ENCODE data around the gene OR4D1. TPM values are rescaled to one million over a fixed set of nuclear protein-coding genes. Genes with fewer than 3 reads are reported as not detected.

Gene OR4D1
- polyA plus RNA-seq, 1 donor: 0.05 TPM

GRCh38 chr17:58195518-58196123, 47.4 kb downstream of the OR4D1 start:
- no peak for DNase-seq

- no peak for DNase-seq
Observed at GRCh38 chr17:58196610-58197009, 48.4 kb downstream of the OR4D1 start.

GRCh38 chr17:58200024-58200633, 51.9 kb downstream of the OR4D1 start:
- DNase-seq: no peak

DNA sequence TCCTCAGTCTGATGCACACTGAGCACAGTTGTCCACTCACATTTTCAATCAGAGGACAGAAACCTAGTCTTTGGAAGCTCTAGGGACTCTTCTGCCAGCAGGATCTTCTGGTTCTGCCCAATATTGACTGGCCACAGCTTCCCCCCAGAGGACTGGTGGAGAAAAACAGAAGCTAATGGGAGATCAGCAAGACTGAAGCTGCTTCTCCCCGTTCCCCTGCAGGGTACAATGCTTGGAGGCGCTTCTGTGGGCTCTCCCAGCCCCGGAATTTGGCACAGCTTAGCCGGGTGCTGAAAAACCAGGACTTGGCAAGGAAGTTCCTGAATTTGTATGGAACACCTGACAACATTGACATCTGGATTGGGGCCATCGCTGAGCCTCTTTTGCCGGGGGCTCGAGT, 54.7 kb downstream of the OR4D1 start:
- DNase-seq: no peak

DNA sequence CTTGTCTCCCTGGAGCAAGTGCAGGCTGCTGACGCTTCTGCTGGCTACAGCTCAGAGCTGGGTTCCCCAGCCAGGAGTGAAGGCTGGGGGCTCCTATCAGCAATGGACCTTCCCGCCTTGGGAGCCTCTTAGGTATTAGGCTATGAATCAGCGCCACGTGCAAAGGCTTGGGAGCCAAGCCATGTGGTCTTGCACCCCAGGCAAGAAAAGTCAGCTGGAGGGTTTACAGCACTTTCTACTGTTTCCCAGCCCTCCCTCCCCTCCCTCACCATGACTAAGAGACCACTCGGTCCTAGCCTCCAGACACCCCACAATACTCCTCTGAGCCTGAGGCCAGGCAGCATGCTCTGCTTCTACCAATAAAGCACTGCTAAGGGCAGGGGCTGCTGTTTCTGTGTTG, 56.6 kb downstream of the OR4D1 start:
- DNase-seq: no peak

GRCh38 chr17:58205936-58206335, 57.8 kb downstream of the OR4D1 start:
- DNase-seq: no peak

DNA sequence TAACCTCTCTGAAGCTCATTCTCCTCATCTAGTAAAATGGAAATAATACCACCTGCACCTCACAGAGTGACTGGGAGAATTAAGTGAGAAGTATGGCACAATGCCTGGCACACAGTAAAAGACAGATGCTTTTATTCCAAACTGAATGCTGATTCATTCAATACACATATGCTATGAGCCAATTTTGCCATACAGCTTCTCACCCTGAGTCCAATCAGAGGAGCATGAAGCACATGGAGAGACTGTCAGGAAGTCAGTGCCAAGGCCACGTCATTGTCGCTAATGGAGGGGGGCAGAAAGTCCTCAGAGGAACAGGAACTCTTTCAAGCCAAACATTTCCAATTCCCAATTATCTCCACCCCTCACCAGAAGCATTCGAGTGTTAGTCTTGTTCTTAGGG, 59.3 kb downstream of the OR4D1 start:
- no peak for DNase-seq

- no peak for DNase-seq
Observed at GRCh38 chr17:58208344-58208743, 60.2 kb downstream of the OR4D1 start.

Other genes starting within 250 kb of the OR4D1 start
- 54.0 TPM for gene CUEDC1, start 193.0 kb upstream of the OR4D1 start, polyA plus RNA-seq (ENCODE audit: insufficient read length)
- 49.1 TPM for gene VEZF1, start 160.1 kb upstream of the OR4D1 start, polyA plus RNA-seq (ENCODE audit: insufficient read length)
- gene SRSF1, start 141.1 kb upstream of the OR4D1 start, polyA plus RNA-seq (ENCODE audit: insufficient read length): 158 TPM
- gene DYNLL2, start 65.0 kb upstream of the OR4D1 start, polyA plus RNA-seq (ENCODE audit: insufficient read length): 42.2 TPM
- not detected for gene OR4D2, start 18.6 kb downstream of the OR4D1 start, polyA plus RNA-seq (ENCODE audit: insufficient read length)
- gene EPX, start 44.3 kb downstream of the OR4D1 start, polyA plus RNA-seq (ENCODE audit: insufficient read length): 0.62 TPM
- gene MKS1, start 70.9 kb downstream of the OR4D1 start, polyA plus RNA-seq (ENCODE audit: insufficient read length): 17.0 TPM
- gene LPO, start 90.2 kb downstream of the OR4D1 start, polyA plus RNA-seq (ENCODE audit: insufficient read length): 0.22 TPM
- gene MPO, start 132.6 kb downstream of the OR4D1 start, polyA plus RNA-seq (ENCODE audit: insufficient read length): 11.4 TPM
- 5.5 TPM for gene TSPOAP1, start 180.4 kb downstream of the OR4D1 start, polyA plus RNA-seq (ENCODE audit: insufficient read length)
- gene SUPT4H1, start 203.8 kb downstream of the OR4D1 start, polyA plus RNA-seq (ENCODE audit: insufficient read length): 70.8 TPM

All from hindlimb muscle (tissue), 1 donor.